ENCODE data around the gene N4BP2L2. TPM values are rescaled to one million over a fixed set of nuclear protein-coding genes. Genes with fewer than 3 reads are reported as not detected.

N4BP2L2 gene
- total and polyA plus RNA-seq, 2 of the 8 experiments (the other 6 are each of a cell fraction or from before 2014, with no cell fraction given), result 14.6 to 67.6 TPM

DNA sequence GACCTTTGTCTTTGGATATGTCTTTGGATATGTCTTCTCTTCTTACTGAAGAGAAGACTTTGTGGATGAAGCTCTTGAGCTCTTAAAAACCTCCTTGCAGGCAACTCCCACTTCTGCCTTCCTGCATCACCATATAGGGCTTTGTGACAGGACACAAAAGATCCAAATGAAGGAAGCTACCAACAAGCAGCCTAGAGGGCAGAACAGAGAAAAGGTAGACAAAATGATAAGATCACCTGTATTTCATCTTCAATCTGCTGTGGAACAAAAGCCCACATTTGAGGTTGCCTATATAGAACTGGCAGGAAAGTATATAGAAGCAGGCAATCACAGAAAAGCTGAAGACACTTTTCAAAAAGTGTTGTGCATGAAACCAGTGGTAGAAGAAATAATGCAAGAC lies 153.2 kb downstream of the N4BP2L2 start:
- Histone ChIP-seq H3K27me3 (replicated peaks in 1 of 4; ENCODE audit: control insufficient read depth in 3 of 4, extremely low read depth in 1 of 4, insufficient read depth in 3 of 4, low read length in 3 of 4) (no peaks in the 10 kb centered on the region), H3K79me2 (ENCODE audit: control insufficient read depth in 1 of 2, insufficient read depth in 2 of 2, low read length in 2 of 2) (no peaks in the 10 kb centered on the region), H3K79me1 (ENCODE audit: low read depth, low read length) (no peaks in the 10 kb centered on the region), H3K14ac (ENCODE audit: insufficient read length) (no peak overlapping the region), H2AFZ (ENCODE audit: low read length) (no peak overlapping the region), H2BK5ac (ENCODE audit: low read depth, low read length) (no peak overlapping the region), H3K56ac (replicated peaks; ENCODE audit: insufficient read length, low read depth, low read length) (no peak overlapping the region), H2AK5ac (ENCODE audit: low read depth, low read length) (no peak overlapping the region), H3K23me2 (ENCODE audit: low read depth, low read length) (no peaks in the 10 kb centered on the region), H3K23ac (ENCODE audit: insufficient read length) (no peak overlapping the region), H2BK20ac (ENCODE audit: low read length) (no peak overlapping the region), H3K36me3 (ENCODE audit: control insufficient read depth in 2 of 4, insufficient read depth in 4 of 4, low read length in 3 of 4) (peaks cover 6 to 15% (median 14%) of the 10 kb centered on the region in 4 experiments; a peak in 6 of 8 replicates), H3K9ac (replicated peaks in 1 of 4; ENCODE audit: extremely low read depth in 1 of 4, low read depth in 3 of 4, low read length in 3 of 4) (no peak overlapping the region), H2BK120ac (replicated peaks; ENCODE audit: low read depth, low read length) (no peak overlapping the region), H3K4ac (replicated peaks; ENCODE audit: insufficient read length, low read depth, low read length) (no peak overlapping the region), H3K4me2 (ENCODE audit: insufficient read depth in 1 of 2, low read depth in 2 of 2, low read length in 2 of 2) (no peak overlapping the region), H4K5ac (ENCODE audit: insufficient read length, low read depth, low read length) (no peak overlapping the region), H3K27ac (ENCODE audit: low read depth, low read length) (no peak overlapping the region), H3K18ac (ENCODE audit: extremely low read depth, low read length) (no peak overlapping the region), H3K4me1 (replicated peaks in 1 of 4; ENCODE audit: control insufficient read depth in 3 of 4, insufficient read depth in 4 of 4, low read length in 3 of 4) (no peaks in the 10 kb centered on the region), H2BK15ac (ENCODE audit: low read length) (no peak overlapping the region), H4K8ac (ENCODE audit: extremely low read depth, insufficient read depth, low read length) (no peak overlapping the region), H3K9me3 (ENCODE audit: insufficient read depth in 2 of 2, low read depth in 1 of 2, low read length in 1 of 2) (no peaks in the 10 kb centered on the region), H4K20me1 (replicated peaks in 1 of 2; ENCODE audit: control insufficient read depth in 1 of 2, insufficient read depth in 2 of 2, low read length in 2 of 2) (peaks cover 0 to 2% of the 10 kb centered on the region in 2 experiments), H3K4me3 (ENCODE audit: extremely low read depth in 1 of 4, insufficient read depth in 2 of 4, low read depth in 3 of 4, low read length in 4 of 4) (no peak overlapping the region), H4K91ac (replicated peaks; ENCODE audit: insufficient read length, low read length) (no peak overlapping the region), H2BK12ac (ENCODE audit: low read depth, low read length) (no peak overlapping the region)
- TF ChIP-seq RFX5 (IDR thresholded peaks at IDR 0.05; ENCODE audit: borderline replicate concordance, low read depth, low read length) (no peak), HDAC6 (IDR thresholded peaks at IDR 0.05; ENCODE audit: low read depth, low read length) (no peak), GTF2F1 (IDR thresholded peaks at IDR 0.05; ENCODE audit: borderline replicate concordance, low read depth, low read length) (no peak), POU5F1 (IDR thresholded peaks at IDR 0.05; ENCODE audit: low read depth, low read length) (no peak), NRF1 (IDR thresholded peaks at IDR 0.05; ENCODE audit: low read depth, low read length) (no peak), KDM1A (IDR thresholded peaks at IDR 0.05; ENCODE audit: borderline replicate concordance, low read length) (no peak), NANOG (IDR thresholded peaks at IDR 0.05; ENCODE audit: insufficient read depth, low read depth, low read length, poor library complexity, severe bottlenecking) (no peak)
- ChIA-PET CTCF (ENCODE audit: partially characterized antibody) (interaction anchor here (0.8 kb wide), 2 partner anchors 10 to 991 kb away, joined by 3 read pairs; no protein-coding TSS in a partner anchor), POLR2A (ENCODE audit: partially characterized antibody) (no interaction called here)
- FAIRE-seq (no peak), DNase-seq (ENCODE audit: low read depth in 1 of 2, low spot score in 2 of 2) (no peak)
